CD14-positive monocyte (primary cell): ENCODE results near the gene GPR42. TPM values are rescaled to one million over a fixed set of nuclear protein-coding genes. Genes with fewer than 3 reads are reported as not detected.

Source experiments
- DNase-seq, 3 donors: peaks; one replicate each; pipeline ENCODE4 v3.0.0-alpha.2; 2011 to 2022
- H2AFZ ChIP-seq: 2 replicates; pipeline ENCODE4 v1.6.0; 2012; ENCODE audit warnings: mild to moderate bottlenecking, low read depth, low read length, inconsistent platforms; ENCODE audit not compliant: insufficient read depth, poor library complexity, severe bottlenecking
- H3K27ac ChIP-seq, 2 donors: 1 replicate in 1 of 2; 2 replicates in 1 of 2; pipeline ENCODE4 v1.5.1; 2012 to 2013; ENCODE audit warnings: low read length in 2 of 2, control low read depth in 1 of 2, inconsistent platforms in 1 of 2, low read depth in 1 of 2, mild to moderate bottlenecking in 1 of 2
- H3K27me3 ChIP-seq, 2 donors: one replicate each; pipeline versions ENCODE4 v1.6.0 to v1.6.1; 2011 to 2013; ENCODE audit warnings: low read length in 2 of 2; ENCODE audit not compliant: control insufficient read depth in 2 of 2, insufficient read depth in 2 of 2
- H3K36me3 ChIP-seq, 2 donors: replicated peaks in 1 of 2; 1 replicate in 1 of 2; 2 replicates in 1 of 2; pipeline versions ENCODE4 v1.5.1 to v1.6.1; 2012 to 2013; ENCODE audit warnings: low read length in 2 of 2, control low read depth in 1 of 2, inconsistent platforms in 1 of 2, mild to moderate bottlenecking in 1 of 2; ENCODE audit not compliant: insufficient read depth in 2 of 2, control insufficient read depth in 1 of 2
- H3K4me1 ChIP-seq, 2 donors: 1 replicate in 1 of 2; 2 replicates in 1 of 2; pipeline versions ENCODE4 v1.5.1 to v1.6.1; 2012 to 2013; ENCODE audit warnings: low read length in 2 of 2, control low read depth in 1 of 2, inconsistent platforms in 1 of 2, mild to moderate bottlenecking in 1 of 2, moderate library complexity in 1 of 2; ENCODE audit not compliant: insufficient read depth in 2 of 2, control insufficient read depth in 1 of 2
- H3K4me2 ChIP-seq: replicated peaks from 2 replicates; pipeline ENCODE3; 2012; ENCODE audit warnings: low read length, moderate library complexity, mild to moderate bottlenecking; ENCODE audit not compliant: poor library complexity, severe bottlenecking; ENCODE audit errors: extremely low read depth
- H3K4me3 ChIP-seq, 3 experiments: fragments of 200-600 bp in 1 of 3; sonication (generic) in 1 of 3; replicated peaks in 1 of 3; 1 replicate in 2 of 3; 2 replicates in 1 of 3; pipeline ENCODE4 v1.5.1; 2011 to 2013; ENCODE audit warnings: low read length in 3 of 3, mild to moderate bottlenecking in 3 of 3, control low read depth in 2 of 3, low read depth in 2 of 3, inconsistent platforms in 1 of 3, moderate library complexity in 1 of 3
- H3K79me2 ChIP-seq: 2 replicates; pipeline ENCODE4 v1.6.0; 2012; ENCODE audit warnings: mild to moderate bottlenecking, control low read depth, inconsistent platforms, low read length, moderate library complexity; ENCODE audit not compliant: insufficient read depth
- H3K9ac ChIP-seq: 2 replicates; pipeline ENCODE4 v1.6.0; 2017; ENCODE audit warnings: low read length, mild to moderate bottlenecking; ENCODE audit not compliant: insufficient read depth, poor library complexity, severe bottlenecking
- H3K9me3 ChIP-seq, 2 donors: replicated peaks in 1 of 2; 1 replicate in 1 of 2; 2 replicates in 1 of 2; pipeline versions ENCODE4 v1.5.1 to v1.6.1; 2012 to 2013; ENCODE audit warnings: low read length in 2 of 2, control low read depth in 1 of 2; ENCODE audit not compliant: control insufficient read depth in 1 of 2, insufficient read depth in 1 of 2
- H4K20me1 ChIP-seq: 2 replicates; pipeline ENCODE4 v1.6.0; 2012; ENCODE audit warnings: mild to moderate bottlenecking, low read length, control low read depth, moderate library complexity; ENCODE audit not compliant: insufficient read depth
- H3K27ac Mint-ChIP-seq, 7 donors: one replicate each; pipeline ENCODE4 v1.8.0; 2020; ENCODE audit warnings: mild to moderate bottlenecking in 7 of 7, mixed read lengths in 7 of 7, moderate library complexity in 6 of 7, inconsistent platforms in 2 of 7
- H3K27me3 Mint-ChIP-seq, 3 donors: one replicate each; pipeline ENCODE4 v1.8.0; 2021 to 2022; ENCODE audit warnings: low read depth in 3 of 3, mild to moderate bottlenecking in 3 of 3, mixed read lengths in 3 of 3, moderate library complexity in 3 of 3, inconsistent platforms in 1 of 3
- H3K36me3 Mint-ChIP-seq, 2 donors: one replicate each; pipeline ENCODE4 v1.8.0; 2020; ENCODE audit warnings: mixed read lengths in 2 of 2, inconsistent platforms in 1 of 2, mild to moderate bottlenecking in 1 of 2
- H3K4me1 Mint-ChIP-seq: one replicate; pipeline ENCODE4 v1.8.0; 2020; ENCODE audit warnings: mild to moderate bottlenecking, mixed read lengths
- H3K4me3 Mint-ChIP-seq, 2 donors: one replicate each; pipeline ENCODE4 v1.8.0; 2020; ENCODE audit warnings: mild to moderate bottlenecking in 2 of 2, mixed read lengths in 2 of 2, moderate library complexity in 1 of 2
- H3K9me3 Mint-ChIP-seq, 7 donors: one replicate each; pipeline ENCODE4 v1.8.0; 2020 to 2022; ENCODE audit warnings: mixed read lengths in 7 of 7, mild to moderate bottlenecking in 6 of 7, moderate library complexity in 6 of 7, inconsistent platforms in 2 of 7
- CTCF ChIP-seq: fragments of 200-600 bp; IDR thresholded peaks from one replicate; pipeline ENCODE4 v1.8.0; 2022; ENCODE audit warnings: antibody characterized with exemption, mild to moderate bottlenecking
- WGBS: methylation state at CpG from one replicate; pipeline ENCODE4 v1.1.5; 2013; ENCODE audit warnings: missing lambda C conversion rate; ENCODE audit not compliant: insufficient coverage; 5-methylcytosine and 5-hydroxymethylcytosine counted together
- intact Hi-C, 2 donors: fragments of 100-400 bp; cut with micrococcal nuclease; formaldehyde crosslinking; loops; one replicate each; pipeline versions ENCODE4 v1.15.0 to v1.15.1; 2023
- polyA plus RNA-seq, 3 donors: library from polyadenylated mRNA; depleted of rRNA in 1 of 3; unstranded in 2 of 3; stranded (reverse) in 1 of 3; fragments of 300-500 nt in 2 of 3; fragments of >200 nt in 1 of 3; fragmentation: Illumina TruSeq in 2 of 3; gene quantifications; 1 replicate in 2 of 3; 2 replicates in 1 of 3; pipeline ENCODE4 v1.2.3, GENCODE V29; 2012 to 2021

GPR42 gene
- polyA plus RNA-seq, 3 donors = 0.17 to 2.9 TPM; not detected in 1

DNA sequence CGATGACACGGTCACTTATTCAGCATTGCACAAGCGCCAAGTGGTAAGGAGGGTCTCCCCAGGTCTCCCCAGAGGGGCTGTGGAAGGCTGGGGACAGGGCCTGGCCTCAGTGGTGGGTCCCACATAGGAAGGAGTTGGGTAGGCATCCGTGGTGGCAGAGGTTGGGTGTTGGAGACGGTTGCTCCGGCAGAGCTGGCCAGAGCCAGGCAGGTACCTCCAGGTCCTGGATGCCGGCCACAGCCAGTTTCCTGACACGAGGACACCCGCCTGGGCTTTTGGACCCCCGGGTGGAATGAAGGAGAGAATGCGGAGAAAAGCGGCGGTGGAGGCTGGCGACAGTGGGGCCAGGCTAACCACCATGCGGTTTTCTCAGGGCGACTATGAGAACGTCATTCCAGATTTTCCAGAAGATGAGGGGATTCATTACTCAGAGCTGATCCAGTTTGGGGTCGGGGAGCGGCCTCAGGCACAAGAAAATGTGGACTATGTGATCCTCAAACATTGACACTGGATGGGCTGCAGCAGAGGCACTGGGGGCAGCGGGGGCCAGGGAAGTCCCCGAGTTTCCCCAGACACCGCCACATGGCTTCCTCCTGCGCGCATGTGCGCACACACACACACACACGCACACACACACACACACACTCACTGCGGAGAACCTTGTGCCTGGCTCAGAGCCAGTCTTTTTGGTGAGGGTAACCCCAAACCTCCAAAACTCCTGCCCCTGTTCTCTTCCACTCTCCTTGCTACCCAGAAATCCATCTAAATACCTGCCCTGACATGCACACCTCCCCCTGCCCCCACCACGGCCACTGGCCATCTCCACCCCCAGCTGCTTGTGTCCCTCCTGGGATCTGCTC lies 24.4 kb upstream of the GPR42 start:
- DNase-seq = peak; percentile 70 to 87 (median 82)
- Histone ChIP-seq H3K27ac (peak overlapping the region; percentile 63 to 86), H4K20me1 (no peaks in the 10 kb centered on the region), H3K79me2 (no peaks in the 10 kb centered on the region), H3K36me3 (no peaks in the 10 kb centered on the region), H3K27me3 (no peaks in the 10 kb centered on the region), H3K4me3 (peak overlapping the region in 1 of 3 experiments; percentile 45), H3K4me1 (peaks cover 36 to 46% of the 10 kb centered on the region in 2 donors), H3K9ac (peak overlapping the region; percentile 55), H3K9me3 (no peaks in the 10 kb centered on the region), H2AFZ (peak overlapping the region; percentile 48), H3K4me2 (peak overlapping the region; percentile 61)
- Mint-ChIP-seq H3K9me3 (peaks cover 0 to 5% (median 0%) of the 10 kb centered on the region in 7 donors), H3K36me3 (peaks cover 4 to 5% of the 10 kb centered on the region in 2 donors), H3K4me1 (peaks cover 45% of the 10 kb centered on the region), H3K27ac (peak overlapping the region; percentile 88 to 98 (median 95)), H3K27me3 (peaks cover 3 to 23% (median 9%) of the 10 kb centered on the region in 3 donors), H3K4me3 (peak overlapping the region; percentile 39 to 82)
- WGBS = 42% methylated on average over 28 of the region's 28 CpGs
- no peak for TF ChIP-seq CTCF
- intact Hi-C loops = loop anchor here (2.0 to 10.0 kb wide), 2 partner anchors 18 to 152 kb away; partner anchors contain the start of gene CD22 (in 1 of the 2)

GRCh38 chr19:35347171-35347929 lies 23.5 kb upstream of the GPR42 start, which contains the start of gene FFAR1:
TSS of gene FFAR1 (plus strand) at chr19:35347902. CDS start at chr19:35351552, 3,650 bp downstream.
- Mint-ChIP-seq H3K9me3 (peaks cover 0 to 2% (median 0%) of the 10 kb centered on the region in 7 donors), H3K27me3 (peaks cover 1 to 24% (median 9%) of the 10 kb centered on the region in 3 donors), H3K4me3 (peak within 1 kb of the TSS; percentile 39 to 82), H3K36me3 (peaks cover 4 to 5% of the 10 kb centered on the region in 2 donors), H3K27ac (peak within 1 kb of the TSS; percentile 88 to 98 (median 95)), H3K4me1 (peaks cover 37% of the 10 kb centered on the region)
- peak; percentile 91 to 95 (median 91) for DNase-seq
- H3K79me2 ChIP-seq = no peaks in the 10 kb centered on the region
- no peaks in the 10 kb centered on the region for H3K36me3 ChIP-seq
- peak within 1 kb of the TSS in 1 of 3 experiments; percentile 45 for H3K4me3 ChIP-seq
- H4K20me1 ChIP-seq = no peaks in the 10 kb centered on the region
- H3K4me1 ChIP-seq = peaks cover 31 to 39% of the 10 kb centered on the region in 2 donors
- H3K4me2 ChIP-seq = peak within 1 kb of the TSS; percentile 61
- 21% methylated on average over 10 of the region's 18 CpGs for WGBS
- peak within 1 kb of the TSS; percentile 63 to 86 for H3K27ac ChIP-seq
- intact Hi-C loops = loop anchor here (2.0 to 10.0 kb wide), 2 partner anchors 19 to 153 kb away; partner anchors contain the start of gene CD22 (in 1 of the 2)
- H3K27me3 ChIP-seq = no peaks in the 10 kb centered on the region
- no peak for TF ChIP-seq CTCF
- H3K9ac ChIP-seq = peak within 1 kb of the TSS; percentile 55
- H3K9me3 ChIP-seq = no peaks in the 10 kb centered on the region
- peak within 1 kb of the TSS; percentile 48 for H2AFZ ChIP-seq
